ENCODE measurements around the gene FBLN1.

DNA sequence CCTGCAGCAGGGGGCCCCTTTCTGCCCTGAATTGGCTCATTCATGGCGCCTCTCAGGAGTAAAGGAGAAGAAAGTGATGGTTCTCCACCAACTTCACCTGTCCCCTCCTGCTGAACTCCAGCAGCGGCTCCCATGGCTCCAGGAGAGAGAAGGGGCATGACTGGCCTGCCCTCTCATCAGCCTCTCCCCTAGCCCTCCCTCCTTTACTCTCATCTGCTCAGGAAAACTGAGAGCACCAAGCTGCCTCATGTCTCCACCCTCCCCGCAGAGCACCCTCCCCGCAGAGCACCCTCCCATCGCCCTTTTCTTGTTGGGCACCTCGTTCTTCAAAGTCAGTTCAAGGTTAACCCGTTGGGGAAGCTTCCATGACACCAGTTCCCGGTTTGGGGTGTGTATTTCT, 86.9 kb downstream of the FBLN1 start:
- TF ChIP-seq CTCF (IDR thresholded peaks at IDR 0.05) (no peak), ZFX (IDR thresholded peaks at IDR 0.05; ENCODE audit: borderline replicate concordance) (no peak)
